WI38 (cell line): ENCODE data around the gene AGPAT3.

Source experiments
- H3K4me3 ChIP-seq: 2 replicates; pipeline ENCODE4 v1.5.1; 2011; ENCODE audit warnings: low read depth, mild to moderate bottlenecking, control low read depth, low read length
- TF ChIP-seq, protein P1 (sequence below): IDR thresholded peaks from 2 replicates; pipeline ENCODE4 v1.5.1; 2012; ENCODE audit warnings: low read depth, mild to moderate bottlenecking, control low read depth, low read length

AGPAT3 gene

DNA sequence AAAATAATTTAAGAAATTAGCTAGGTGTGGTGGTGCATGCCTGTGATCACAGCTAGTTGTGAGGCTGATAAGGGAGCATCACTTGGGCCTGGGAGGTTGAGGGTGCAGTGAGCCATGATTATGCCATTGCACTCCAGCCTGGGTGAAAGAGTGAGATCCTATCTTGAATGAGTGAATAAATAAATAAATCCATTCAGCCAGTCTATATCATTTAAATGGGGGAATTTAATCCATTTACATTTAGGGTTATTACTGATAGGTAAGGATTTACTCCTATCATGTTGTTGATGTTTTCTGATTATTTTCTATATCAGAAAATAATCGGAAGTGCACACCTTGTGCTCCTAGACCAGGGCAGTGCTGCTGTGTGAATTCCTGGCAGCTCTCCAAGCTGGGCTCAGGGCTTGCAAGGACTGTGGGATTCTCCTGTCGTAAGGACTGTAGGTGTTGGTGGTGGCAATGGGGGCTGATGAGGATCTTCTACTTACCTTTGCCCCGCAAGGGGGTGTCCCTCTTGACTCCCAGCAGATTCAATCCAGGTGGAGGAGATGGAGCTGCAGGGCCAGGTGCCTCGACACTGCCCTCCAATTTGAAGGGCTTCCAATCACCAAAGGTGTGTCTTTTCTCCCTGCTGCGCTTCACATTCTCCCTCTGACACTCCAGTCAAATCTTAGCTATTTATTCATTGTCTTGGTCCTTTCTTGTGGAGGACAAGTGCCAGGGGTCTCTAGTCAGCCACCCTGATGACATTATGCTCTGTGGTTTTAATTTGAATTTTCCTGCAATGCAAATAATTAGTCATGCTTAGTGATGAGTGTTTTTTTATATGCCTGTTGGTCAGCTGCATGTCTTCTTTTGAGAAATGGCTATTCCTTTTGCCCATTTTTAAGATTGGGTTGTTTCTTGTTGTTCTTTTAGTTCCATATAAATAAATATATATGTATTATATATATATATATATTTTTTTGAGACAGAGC is 133.0 kb downstream of the AGPAT3 start:
- no peak overlapping the region for H3K4me3 ChIP-seq
- TF ChIP-seq, protein P1, sequence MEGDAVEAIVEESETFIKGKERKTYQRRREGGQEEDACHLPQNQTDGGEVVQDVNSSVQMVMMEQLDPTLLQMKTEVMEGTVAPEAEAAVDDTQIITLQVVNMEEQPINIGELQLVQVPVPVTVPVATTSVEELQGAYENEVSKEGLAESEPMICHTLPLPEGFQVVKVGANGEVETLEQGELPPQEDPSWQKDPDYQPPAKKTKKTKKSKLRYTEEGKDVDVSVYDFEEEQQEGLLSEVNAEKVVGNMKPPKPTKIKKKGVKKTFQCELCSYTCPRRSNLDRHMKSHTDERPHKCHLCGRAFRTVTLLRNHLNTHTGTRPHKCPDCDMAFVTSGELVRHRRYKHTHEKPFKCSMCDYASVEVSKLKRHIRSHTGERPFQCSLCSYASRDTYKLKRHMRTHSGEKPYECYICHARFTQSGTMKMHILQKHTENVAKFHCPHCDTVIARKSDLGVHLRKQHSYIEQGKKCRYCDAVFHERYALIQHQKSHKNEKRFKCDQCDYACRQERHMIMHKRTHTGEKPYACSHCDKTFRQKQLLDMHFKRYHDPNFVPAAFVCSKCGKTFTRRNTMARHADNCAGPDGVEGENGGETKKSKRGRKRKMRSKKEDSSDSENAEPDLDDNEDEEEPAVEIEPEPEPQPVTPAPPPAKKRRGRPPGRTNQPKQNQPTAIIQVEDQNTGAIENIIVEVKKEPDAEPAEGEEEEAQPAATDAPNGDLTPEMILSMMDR, result no peak

DNA sequence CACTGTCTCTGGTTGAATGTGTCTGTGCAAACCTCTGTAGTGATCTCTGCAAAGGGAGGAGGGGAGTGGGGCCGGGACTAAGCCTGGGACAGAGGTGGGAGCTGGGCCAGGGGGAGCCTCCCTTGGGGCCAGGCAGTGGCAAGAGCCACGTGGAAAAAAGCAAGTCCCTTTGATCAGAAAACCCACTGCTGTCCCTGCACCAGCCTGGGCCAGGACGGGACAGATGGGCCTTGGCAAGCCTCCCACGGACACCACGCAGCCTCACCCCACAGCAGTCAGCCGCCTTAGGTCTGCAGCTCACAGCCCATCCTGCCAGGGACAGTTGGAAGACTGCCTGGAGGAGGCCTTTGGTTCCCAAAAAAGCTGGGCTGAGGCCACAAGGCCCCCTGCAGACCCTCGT is 135.3 kb downstream of the AGPAT3 start:
- no peak overlapping the region for H3K4me3 ChIP-seq
- TF ChIP-seq, protein P1, result no peak

DNA sequence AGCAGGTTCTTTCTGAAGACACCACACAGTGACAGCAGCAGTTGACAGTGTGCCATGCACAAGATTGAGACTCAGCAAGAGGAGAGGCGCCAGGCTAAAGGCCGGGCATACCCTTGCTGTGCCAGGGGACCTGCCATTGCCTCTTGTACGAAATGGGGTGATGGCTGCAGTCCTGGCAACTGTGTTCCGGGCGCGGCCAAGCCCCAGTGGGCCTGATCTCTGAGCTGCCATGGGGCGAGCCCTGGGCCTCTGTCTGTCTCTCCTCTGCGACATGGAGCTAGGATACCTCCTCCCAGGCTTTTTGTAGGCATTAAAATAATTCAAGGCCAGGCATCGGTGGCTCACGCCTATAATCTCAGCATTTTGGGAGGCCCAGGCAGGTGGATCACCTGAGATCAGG is 137.5 kb downstream of the AGPAT3 start:
- TF ChIP-seq, protein P1, result no peak
- H3K4me3 ChIP-seq, result no peak overlapping the region

DNA sequence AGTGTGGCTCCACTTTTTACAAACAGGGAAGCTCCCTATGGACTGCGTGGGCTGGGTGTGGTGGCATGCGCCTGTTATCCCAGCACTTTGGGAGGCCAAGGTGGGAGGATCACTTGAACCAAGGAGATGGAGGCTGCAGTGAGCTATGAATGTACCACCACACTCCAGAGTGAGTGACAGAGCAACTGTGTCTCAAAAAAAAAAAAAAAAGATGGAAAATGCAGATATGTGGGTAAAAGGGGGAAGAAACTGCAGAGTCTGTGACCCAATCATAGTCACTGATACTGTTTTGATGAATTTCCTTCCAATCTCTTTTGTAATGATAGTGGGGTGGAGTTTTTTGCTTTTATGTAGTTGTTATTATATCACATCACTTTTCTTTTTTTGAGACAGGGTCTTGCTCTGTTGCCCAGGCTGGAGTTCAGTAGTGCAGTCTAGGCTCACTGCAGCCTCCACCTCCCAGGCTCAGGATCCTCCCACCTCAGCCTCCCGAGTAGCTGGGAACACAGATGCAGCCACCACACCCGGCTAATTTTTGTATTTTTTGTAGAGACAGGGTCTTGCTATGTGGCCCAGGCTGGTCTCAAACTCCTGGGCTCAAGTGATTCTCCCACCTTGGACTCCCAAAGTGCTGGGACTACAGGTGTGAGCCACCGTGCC is 138.4 kb downstream of the AGPAT3 start:
- H3K4me3 ChIP-seq, result no peak overlapping the region
- TF ChIP-seq, protein P1, result no peak

DNA sequence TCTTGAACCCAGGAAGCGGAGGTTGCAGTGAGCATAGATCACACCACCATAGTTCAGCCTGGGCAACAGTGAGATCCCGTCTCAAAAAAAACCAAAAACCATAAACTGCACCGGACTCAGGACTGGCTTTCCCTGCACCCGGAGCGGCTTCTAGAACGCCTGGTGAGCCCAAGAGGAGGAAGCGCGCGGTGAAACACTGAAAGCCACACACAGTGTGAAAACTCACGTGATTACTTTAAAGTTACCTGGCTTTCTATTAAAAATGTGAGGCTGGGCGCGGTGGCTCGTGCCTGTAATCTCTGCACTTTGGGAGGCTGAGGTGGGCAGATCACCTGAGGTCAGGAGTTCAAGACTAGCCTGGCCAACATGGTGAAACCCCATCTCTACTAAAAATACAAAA is 140.0 kb downstream of the AGPAT3 start:
- H3K4me3 ChIP-seq, result no peak overlapping the region
- TF ChIP-seq, protein P1, result no peak

DNA sequence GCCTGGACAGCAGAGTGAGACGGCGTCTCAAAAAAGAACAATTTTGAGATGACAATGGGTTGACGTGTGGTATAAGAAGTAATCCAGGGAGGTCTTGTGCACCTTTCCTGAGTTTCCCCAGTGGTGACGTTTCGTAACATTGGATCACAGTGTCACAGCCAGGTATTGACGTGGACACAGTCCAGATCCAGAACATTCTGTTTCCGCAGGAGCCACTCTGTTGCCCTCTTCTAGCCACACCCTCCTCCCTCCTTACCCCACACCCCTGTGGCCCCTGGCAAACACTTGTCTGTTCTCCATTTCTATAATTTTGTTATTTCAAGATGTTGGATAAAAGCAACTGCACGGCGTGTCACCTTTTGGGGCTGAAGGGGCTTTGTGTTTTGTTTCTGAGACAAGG is 140.6 kb downstream of the AGPAT3 start:
- TF ChIP-seq, protein P1, result no peak
- no peak overlapping the region for H3K4me3 ChIP-seq
